Activated naive CD8-positive, alpha-beta T cell treated with anti-CD3 and anti-CD28 coated beads, Interleukin-2, amount 10 ng/mL, durations not matched to agents 7 days and 5 days (primary cell): ENCODE data around the gene FOXC2. TPM values are rescaled to one million over a fixed set of nuclear protein-coding genes. Genes with fewer than 3 reads are reported as not detected.

Source experiments
- ATAC-seq: fragments of 150-1000 bp; cut with Tn5 transposase; one replicate; pipeline ENCODE4 v1.10.0; 2021; ENCODE audit warnings: low read depth, moderate library complexity
- POLR2A ChIA-PET: fragments of 350-600 bp; sonication (Branson Sonifier 250); formaldehyde crosslinking; loops from one replicate; lab custom pipeline; 2021; ENCODE audit warnings: antibody characterized with exemption; lab: Charles Lee
- DNase-seq: peaks from one replicate; pipeline ENCODE4 v3.0.0; 2021
- H3K27ac Mint-ChIP-seq: one replicate; pipeline ENCODE4 v1.8.0; 2022; ENCODE audit warnings: mild to moderate bottlenecking, mixed read lengths
- H3K27me3 Mint-ChIP-seq: one replicate; pipeline ENCODE4 v1.8.0; 2022; ENCODE audit warnings: mild to moderate bottlenecking, moderate library complexity, mixed read lengths
- H3K36me3 Mint-ChIP-seq: one replicate; pipeline ENCODE4 v1.8.0; 2021; ENCODE audit warnings: mild to moderate bottlenecking, mixed read lengths
- H3K4me1 Mint-ChIP-seq: one replicate; pipeline ENCODE4 v1.8.0; 2021; ENCODE audit warnings: mixed read lengths
- H3K4me3 Mint-ChIP-seq: one replicate; pipeline ENCODE4 v1.8.0; 2022; ENCODE audit warnings: mild to moderate bottlenecking, moderate library complexity, mixed read lengths
- H3K9me3 Mint-ChIP-seq: one replicate; pipeline ENCODE4 v1.8.0; 2021; ENCODE audit warnings: mixed read lengths
- total RNA-seq, 2 experiments: library from RNA; stranded (reverse); gene quantifications; one replicate each; pipeline ENCODE4 v1.2.3, GENCODE V29; 2021

FOXC2 gene
- total RNA-seq, 2 experiments from 2014 or later: not detected

GRCh38 chr16:86604436-86605193 is 38.0 kb downstream of the FOXC2 start:
- Mint-ChIP-seq H3K36me3 (no peaks in the 10 kb centered on the region), H3K27ac (peak overlapping the region; percentile 63), H3K4me1 (peaks cover 10% of the 10 kb centered on the region), H3K9me3 (peaks cover 3% of the 10 kb centered on the region), H3K27me3 (peaks cover 16% of the 10 kb centered on the region), H3K4me3 (peak overlapping the region; percentile 78)
- POLR2A ChIA-PET: no interaction called here
- ATAC-seq (peak; percentile 96), DNase-seq (peak; percentile 51)

DNA sequence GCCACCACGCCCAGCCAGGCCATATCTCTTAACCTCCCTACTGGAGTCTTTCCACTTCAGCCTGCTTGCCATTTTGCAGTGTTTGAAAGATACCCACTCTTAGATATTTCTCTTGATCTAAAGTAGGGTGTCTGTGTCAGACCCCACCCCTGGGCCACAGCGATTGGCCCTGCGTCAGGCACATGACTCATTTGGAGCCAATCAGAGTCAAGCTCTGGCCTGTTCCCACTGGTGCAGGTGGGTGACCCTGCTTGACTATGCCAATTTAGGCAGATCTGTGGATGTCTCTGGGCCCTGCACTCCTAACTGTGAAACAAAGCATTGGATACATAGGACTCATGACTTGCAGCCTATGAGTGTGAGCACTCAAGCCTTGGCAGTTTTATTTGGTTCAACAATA is 39.3 kb downstream of the FOXC2 start:
- Mint-ChIP-seq H3K27ac (no peak overlapping the region), H3K4me3 (no peak overlapping the region)
- POLR2A ChIA-PET: no interaction called here

DNA sequence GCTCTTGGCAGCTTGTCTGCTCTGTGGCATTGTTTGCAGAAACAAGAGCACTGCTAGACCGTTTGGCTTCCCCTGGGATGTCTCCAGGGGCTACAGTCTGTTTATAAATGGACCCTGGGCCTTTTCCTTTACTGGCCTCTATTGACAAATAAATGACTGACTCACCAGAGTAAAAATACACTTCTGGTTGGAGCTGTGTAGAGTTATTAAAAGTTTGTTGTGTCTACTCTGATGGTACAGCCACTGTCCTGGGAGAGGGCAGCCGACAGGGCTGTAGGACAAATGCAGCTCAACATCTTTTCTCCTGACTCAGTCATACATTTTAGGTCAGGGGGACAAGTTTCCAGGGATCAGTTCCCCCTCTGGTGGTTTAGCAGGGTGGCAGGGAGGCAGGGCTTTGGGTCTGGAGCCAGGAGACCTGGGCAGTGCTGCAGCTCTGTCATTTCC is 41.7 kb downstream of the FOXC2 start:
- peaks cover 10% of the 10 kb centered on the region for H3K4me1 Mint-ChIP-seq
- no peaks in the 10 kb centered on the region for H3K36me3 Mint-ChIP-seq
- ATAC-seq (no peak), DNase-seq (no peak)
- H3K27me3 Mint-ChIP-seq: peaks cover 4% of the 10 kb centered on the region
- no peak overlapping the region for H3K4me3 Mint-ChIP-seq
- no peak overlapping the region for H3K27ac Mint-ChIP-seq
- POLR2A ChIA-PET: no interaction called here
- H3K9me3 Mint-ChIP-seq: peaks cover 3% of the 10 kb centered on the region

More for the DNA sequence above, 39.3 kb downstream of the FOXC2 start:
- Mint-ChIP-seq H3K4me1 (peaks cover 10% of the 10 kb centered on the region), H3K27me3 (peaks cover 7% of the 10 kb centered on the region), H3K36me3 (no peaks in the 10 kb centered on the region), H3K9me3 (peaks cover 3% of the 10 kb centered on the region)
- DNase-seq (no peak), ATAC-seq (no peak)

DNA sequence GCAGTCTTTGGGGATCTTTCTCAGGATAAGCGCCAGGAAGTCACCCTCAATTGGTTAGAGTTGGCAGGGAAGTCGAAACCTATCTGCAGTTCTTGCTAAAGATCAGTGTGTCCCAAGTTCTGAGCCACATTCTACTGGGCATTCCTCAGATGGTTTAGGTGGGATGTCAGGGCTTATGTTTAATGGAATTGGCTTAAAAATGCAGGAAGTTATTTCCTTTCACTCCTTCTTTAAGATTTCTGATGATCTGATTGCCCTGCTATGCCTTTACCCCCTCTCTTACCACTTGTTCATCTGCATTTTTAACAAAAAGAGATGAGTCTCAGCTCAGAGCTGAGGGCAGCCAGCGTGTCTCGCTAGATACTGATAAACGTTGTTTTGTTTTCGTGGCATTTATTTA is 42.5 kb downstream of the FOXC2 start:
- H3K36me3 Mint-ChIP-seq: no peaks in the 10 kb centered on the region
- POLR2A ChIA-PET: no interaction called here
- ATAC-seq: no peak
- H3K27me3 Mint-ChIP-seq: peaks cover 2% of the 10 kb centered on the region
- peaks cover 9% of the 10 kb centered on the region for H3K4me1 Mint-ChIP-seq
- peaks cover 2% of the 10 kb centered on the region for H3K9me3 Mint-ChIP-seq
- H3K4me3 Mint-ChIP-seq: no peak overlapping the region
- no peak for DNase-seq
- H3K27ac Mint-ChIP-seq: no peak overlapping the region

GRCh38 chr16:86609661-86610060 is 43.0 kb downstream of the FOXC2 start:
- Mint-ChIP-seq H3K9me3 (no peaks in the 10 kb centered on the region), H3K4me1 (peaks cover 5% of the 10 kb centered on the region), H3K27me3 (no peaks in the 10 kb centered on the region), H3K4me3 (no peak overlapping the region), H3K36me3 (no peaks in the 10 kb centered on the region), H3K27ac (no peak overlapping the region)
- ATAC-seq (no peak), DNase-seq (no peak)
- POLR2A ChIA-PET: no interaction called here

GRCh38 chr16:86610779-86611524 is 44.3 kb downstream of the FOXC2 start:
- POLR2A ChIA-PET: no interaction called here
- Mint-ChIP-seq H3K27me3 (no peaks in the 10 kb centered on the region), H3K9me3 (no peaks in the 10 kb centered on the region), H3K27ac (no peak overlapping the region), H3K4me1 (no peaks in the 10 kb centered on the region), H3K4me3 (no peak overlapping the region), H3K36me3 (no peaks in the 10 kb centered on the region)
- ATAC-seq (no peak), DNase-seq (no peak)

GRCh38 chr16:86611525-86611855 is 44.9 kb downstream of the FOXC2 start:
- POLR2A ChIA-PET: no interaction called here
- no peaks in the 10 kb centered on the region for H3K4me1 Mint-ChIP-seq
- DNase-seq (no peak), ATAC-seq (no peak)
- H3K27ac Mint-ChIP-seq: no peak overlapping the region
- no peaks in the 10 kb centered on the region for H3K36me3 Mint-ChIP-seq
- no peak overlapping the region for H3K4me3 Mint-ChIP-seq
- no peaks in the 10 kb centered on the region for H3K27me3 Mint-ChIP-seq
- no peaks in the 10 kb centered on the region for H3K9me3 Mint-ChIP-seq

- POLR2A ChIA-PET: no interaction called here
- H3K4me3 Mint-ChIP-seq: no peak overlapping the region
- DNase-seq: no peak
- no peak for ATAC-seq
- no peaks in the 10 kb centered on the region for H3K27me3 Mint-ChIP-seq
- H3K4me1 Mint-ChIP-seq: no peaks in the 10 kb centered on the region
- no peaks in the 10 kb centered on the region for H3K9me3 Mint-ChIP-seq
- no peak overlapping the region for H3K27ac Mint-ChIP-seq
- H3K36me3 Mint-ChIP-seq: no peaks in the 10 kb centered on the region
Measured at GRCh38 chr16:86611941-86612340, 45.3 kb downstream of the FOXC2 start.

GRCh38 chr16:86614699-86615098 is 48.1 kb downstream of the FOXC2 start:
- ATAC-seq (no peak), DNase-seq (no peak)
- Mint-ChIP-seq H3K36me3 (no peaks in the 10 kb centered on the region), H3K4me1 (no peaks in the 10 kb centered on the region), H3K27ac (no peak overlapping the region), H3K4me3 (no peak overlapping the region), H3K9me3 (no peaks in the 10 kb centered on the region), H3K27me3 (no peaks in the 10 kb centered on the region)
- POLR2A ChIA-PET: no interaction called here

- Mint-ChIP-seq H3K27ac (no peak overlapping the region), H3K4me1 (no peaks in the 10 kb centered on the region), H3K4me3 (no peak overlapping the region), H3K27me3 (no peaks in the 10 kb centered on the region), H3K36me3 (no peaks in the 10 kb centered on the region), H3K9me3 (no peaks in the 10 kb centered on the region)
- DNase-seq (no peak), ATAC-seq (no peak)
- POLR2A ChIA-PET: no interaction called here
Measured at GRCh38 chr16:86616906-86617305, 50.3 kb downstream of the FOXC2 start.

DNA sequence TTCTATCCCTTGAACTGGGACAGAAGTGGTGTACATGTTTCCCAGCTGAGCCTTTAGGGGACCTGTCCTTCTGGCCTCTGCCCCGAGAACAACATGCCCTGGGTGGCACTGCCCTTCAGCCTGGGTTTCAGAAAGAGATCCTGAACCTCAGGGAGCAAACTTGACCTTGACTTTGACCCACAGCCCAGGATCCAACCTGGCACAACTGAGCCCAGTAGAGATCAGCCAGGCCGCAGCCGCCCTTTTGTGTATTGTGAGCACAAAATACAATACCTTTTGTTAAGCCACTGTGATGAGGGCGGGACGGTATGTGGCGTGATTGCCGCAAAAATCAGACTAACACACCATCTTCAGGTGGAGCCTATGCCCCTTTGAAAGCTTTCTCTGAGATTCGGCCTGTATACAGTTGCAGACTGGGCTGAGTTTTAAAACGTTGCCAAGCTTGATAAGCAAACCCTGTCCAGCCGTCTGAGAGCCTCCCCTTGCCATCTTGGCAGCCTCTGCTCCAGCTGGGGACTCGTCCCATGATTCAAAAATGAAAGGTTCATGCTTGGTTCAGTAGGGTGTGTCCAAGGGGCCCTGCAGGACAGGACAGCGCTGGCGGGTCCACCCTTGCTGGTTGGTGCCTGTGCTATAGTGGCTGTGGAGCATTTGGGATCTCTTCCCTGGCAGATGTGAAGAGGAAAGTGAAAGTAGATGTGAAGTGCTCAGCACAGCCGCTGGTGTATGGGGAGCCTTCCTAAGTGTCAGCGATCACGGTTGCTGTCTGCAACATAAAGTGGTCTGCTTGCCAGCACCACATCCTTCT is 52.0 kb downstream of the FOXC2 start:
- H3K27me3 Mint-ChIP-seq: no peaks in the 10 kb centered on the region
- H3K36me3 Mint-ChIP-seq: no peaks in the 10 kb centered on the region
- no peak overlapping the region for H3K27ac Mint-ChIP-seq
- no peaks in the 10 kb centered on the region for H3K4me1 Mint-ChIP-seq
- DNase-seq: no peak
- no peak overlapping the region for H3K4me3 Mint-ChIP-seq
- H3K9me3 Mint-ChIP-seq: no peaks in the 10 kb centered on the region
- POLR2A ChIA-PET: no interaction called here
- ATAC-seq: no peak
